Right lobe of liver (tissue), 4 donors: ENCODE results near the gene ARFGAP1.

Experiments used
- POLR2A ChIP-seq: fragments of 450-650 bp; IDR thresholded peaks from one replicate; pipeline ENCODE4 v1.6.1; 2017; ENCODE audit warnings: antibody characterized with exemption, mild to moderate bottlenecking
- TF ChIP-seq, protein P1 (sequence below), 4 donors: fragments of 200-600 bp in 3 of 4; fragments of 450-650 bp in 1 of 4; IDR thresholded peaks; one replicate each; pipeline versions ENCODE4 v1.5.1 to v1.8.0; 2016 to 2022; ENCODE audit warnings: antibody characterized with exemption in 4 of 4, mild to moderate bottlenecking in 2 of 4
- donor health status: DM: no; HTN: no; CAD: no.
- donor health status: DM: no; HTN: no; CAD: no.
- donor health status: DM: no; HTN: yes; CAD: no.

DNA sequence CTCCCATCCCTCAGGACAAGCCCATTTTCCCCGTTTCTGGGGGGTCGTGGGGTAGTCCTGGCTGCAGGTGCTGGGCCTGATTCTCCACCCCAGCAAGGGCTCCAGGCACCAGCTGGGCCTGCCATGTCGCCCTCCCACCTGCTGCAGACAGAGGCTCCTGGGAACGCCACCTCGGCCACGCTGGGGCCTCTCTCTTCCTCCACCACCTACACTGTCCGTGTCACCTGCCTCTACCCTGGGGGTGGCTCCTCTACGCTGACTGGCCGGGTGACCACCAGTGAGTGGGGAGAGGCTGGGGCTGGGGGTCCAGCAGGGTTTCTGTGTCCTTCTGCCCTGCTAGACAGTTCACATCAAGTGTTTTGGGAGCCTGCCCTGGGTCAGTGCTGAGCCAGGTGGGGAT lies 39.7 kb downstream of the ARFGAP1 start:
- TF ChIP-seq, protein P1, sequence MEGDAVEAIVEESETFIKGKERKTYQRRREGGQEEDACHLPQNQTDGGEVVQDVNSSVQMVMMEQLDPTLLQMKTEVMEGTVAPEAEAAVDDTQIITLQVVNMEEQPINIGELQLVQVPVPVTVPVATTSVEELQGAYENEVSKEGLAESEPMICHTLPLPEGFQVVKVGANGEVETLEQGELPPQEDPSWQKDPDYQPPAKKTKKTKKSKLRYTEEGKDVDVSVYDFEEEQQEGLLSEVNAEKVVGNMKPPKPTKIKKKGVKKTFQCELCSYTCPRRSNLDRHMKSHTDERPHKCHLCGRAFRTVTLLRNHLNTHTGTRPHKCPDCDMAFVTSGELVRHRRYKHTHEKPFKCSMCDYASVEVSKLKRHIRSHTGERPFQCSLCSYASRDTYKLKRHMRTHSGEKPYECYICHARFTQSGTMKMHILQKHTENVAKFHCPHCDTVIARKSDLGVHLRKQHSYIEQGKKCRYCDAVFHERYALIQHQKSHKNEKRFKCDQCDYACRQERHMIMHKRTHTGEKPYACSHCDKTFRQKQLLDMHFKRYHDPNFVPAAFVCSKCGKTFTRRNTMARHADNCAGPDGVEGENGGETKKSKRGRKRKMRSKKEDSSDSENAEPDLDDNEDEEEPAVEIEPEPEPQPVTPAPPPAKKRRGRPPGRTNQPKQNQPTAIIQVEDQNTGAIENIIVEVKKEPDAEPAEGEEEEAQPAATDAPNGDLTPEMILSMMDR (IDR thresholded peaks at IDR 0.05): no peak
- TF ChIP-seq POLR2A: no peak
